Measurements from ENCODE around the gene KCNAB1.

GRCh38 chr3:156397534-156397933 is 277.2 kb downstream of the KCNAB1 start:
- no peak for TF ChIP-seq CTCF (conservative IDR thresholded peaks at IDR 0.05 in 1 of 2, IDR thresholded peaks at IDR 0.05 in 1 of 2; ENCODE audit: low read depth in 1 of 2, low read length in 2 of 2)
- no peak for TF ChIP-seq EZH2 (IDR thresholded peaks at IDR 0.05; ENCODE audit: low read length, missing control alignments)

Measured in fibroblast of lung (primary cell).